ENCODE measurements around the gene CLNS1A. TPM values are rescaled to one million over a fixed set of nuclear protein-coding genes. Genes with fewer than 3 reads are reported as not detected.

Gene CLNS1A
- total and polyA plus RNA-seq, 10 donors, result 66.2 to 111 (median 81.7) TPM

DNA sequence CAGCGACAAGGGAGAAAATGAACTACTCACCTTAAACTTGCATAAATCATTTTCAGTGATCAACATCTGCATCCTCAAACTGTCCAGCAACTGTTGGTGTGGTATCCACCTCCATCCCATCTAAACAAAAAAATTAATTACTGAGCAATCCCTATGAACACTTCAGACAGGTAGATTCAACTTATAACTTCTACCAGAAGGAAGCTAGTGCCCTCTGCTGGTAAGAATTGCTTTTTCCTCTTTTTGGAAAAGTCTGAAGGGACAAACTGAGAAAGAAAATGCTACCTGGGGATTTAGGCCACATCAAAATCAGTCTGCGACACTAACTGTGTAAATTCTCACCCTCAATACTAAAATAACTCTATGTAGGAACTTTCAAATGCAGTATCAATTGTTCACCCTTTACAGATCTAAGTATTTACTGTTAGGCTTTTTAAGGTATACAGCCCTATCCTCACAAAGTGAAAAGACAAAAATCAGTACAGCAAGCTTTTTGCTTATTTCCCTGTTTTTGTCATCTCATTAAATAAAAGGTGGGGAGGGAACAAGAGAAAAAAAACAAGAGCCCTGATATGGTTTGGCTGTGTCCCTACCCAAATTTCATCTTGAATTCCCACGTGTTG is 17.9 kb downstream of the CLNS1A start:
- intact Hi-C loops (cut with DNase I; ENCODE audit: low total_unique reads), result no loop called here
- WGBS, 5 donors, result 84 to 91% (median 88%) methylated on average over 3 of the region's 3 CpGs
- H3K27ac ChIP-seq, result no peak overlapping the region
- H3K27me3 ChIP-seq (replicated peaks in 1 of 7), result no peaks in the 10 kb centered on the region
- no peak for DNase-seq
- H3K4me1 ChIP-seq, result no peaks in the 10 kb centered on the region
- H3K9me3 ChIP-seq, result no peaks in the 10 kb centered on the region
- H3K36me3 ChIP-seq, result peaks cover 7 to 100% (median 72%) of the 10 kb centered on the region in 6 donors
- H3K4me3 ChIP-seq, result no peak overlapping the region
- TF ChIP-seq, protein P1, sequence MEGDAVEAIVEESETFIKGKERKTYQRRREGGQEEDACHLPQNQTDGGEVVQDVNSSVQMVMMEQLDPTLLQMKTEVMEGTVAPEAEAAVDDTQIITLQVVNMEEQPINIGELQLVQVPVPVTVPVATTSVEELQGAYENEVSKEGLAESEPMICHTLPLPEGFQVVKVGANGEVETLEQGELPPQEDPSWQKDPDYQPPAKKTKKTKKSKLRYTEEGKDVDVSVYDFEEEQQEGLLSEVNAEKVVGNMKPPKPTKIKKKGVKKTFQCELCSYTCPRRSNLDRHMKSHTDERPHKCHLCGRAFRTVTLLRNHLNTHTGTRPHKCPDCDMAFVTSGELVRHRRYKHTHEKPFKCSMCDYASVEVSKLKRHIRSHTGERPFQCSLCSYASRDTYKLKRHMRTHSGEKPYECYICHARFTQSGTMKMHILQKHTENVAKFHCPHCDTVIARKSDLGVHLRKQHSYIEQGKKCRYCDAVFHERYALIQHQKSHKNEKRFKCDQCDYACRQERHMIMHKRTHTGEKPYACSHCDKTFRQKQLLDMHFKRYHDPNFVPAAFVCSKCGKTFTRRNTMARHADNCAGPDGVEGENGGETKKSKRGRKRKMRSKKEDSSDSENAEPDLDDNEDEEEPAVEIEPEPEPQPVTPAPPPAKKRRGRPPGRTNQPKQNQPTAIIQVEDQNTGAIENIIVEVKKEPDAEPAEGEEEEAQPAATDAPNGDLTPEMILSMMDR (IDR thresholded peaks at IDR 0.05 in 8 of 11, conservative IDR thresholded peaks at IDR 0.05 in 3 of 11), result peak in 10 of 11 experiments; percentile 12 to 75 (median 62)
- TF ChIP-seq POLR2A (IDR thresholded peaks at IDR 0.05), result no peak

GRCh38 chr11:77617892-77618291 is 19.7 kb downstream of the CLNS1A start:
- WGBS, 5 donors, result 92 to 97% (median 95%) methylated on average over 3 of the region's 3 CpGs
- Histone ChIP-seq H3K4me3 (no peak overlapping the region), H3K27ac (no peak overlapping the region), H3K36me3 (peaks cover 7 to 99% (median 60%) of the 10 kb centered on the region in 6 donors), H3K27me3 (replicated peaks in 1 of 7) (no peaks in the 10 kb centered on the region), H3K4me1 (no peaks in the 10 kb centered on the region), H3K9me3 (no peaks in the 10 kb centered on the region)
- intact Hi-C loops (cut with DNase I; ENCODE audit: low total_unique reads), result no loop called here
- DNase-seq, result no peak
- TF ChIP-seq POLR2A (IDR thresholded peaks at IDR 0.05) (no peak), POLR2AphosphoS5 (IDR thresholded peaks at IDR 0.05) (no peak)
- TF ChIP-seq, protein P1 (IDR thresholded peaks at IDR 0.05 in 8 of 11, conservative IDR thresholded peaks at IDR 0.05 in 3 of 11), result no peak

DNA sequence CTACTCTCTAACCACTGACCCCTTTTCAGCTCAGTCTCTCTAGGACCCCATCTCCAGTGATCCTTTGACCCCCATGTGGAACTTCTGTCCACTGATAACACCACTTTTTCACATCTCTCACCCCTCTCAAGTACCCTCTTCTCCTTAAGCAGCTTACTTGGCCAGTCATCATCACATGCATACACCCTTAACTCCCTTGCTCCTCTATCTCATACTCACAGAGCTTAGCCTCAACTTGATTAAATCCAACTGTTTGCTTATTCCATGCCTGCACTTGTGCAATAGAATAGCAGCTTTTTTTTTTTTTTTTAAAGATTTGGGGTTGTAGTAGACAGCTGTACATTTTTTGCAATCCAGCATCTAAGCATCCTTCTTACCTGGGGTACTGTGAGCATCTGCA is 25.7 kb downstream of the CLNS1A start:
- Histone ChIP-seq H3K36me3 (peaks cover 0 to 99% (median 28%) of the 10 kb centered on the region in 6 donors), H3K4me1 (no peaks in the 10 kb centered on the region), H3K27me3 (replicated peaks in 1 of 7) (no peaks in the 10 kb centered on the region), H3K27ac (no peak overlapping the region), H3K4me3 (no peak overlapping the region), H3K9me3 (no peaks in the 10 kb centered on the region)
- TF ChIP-seq POLR2AphosphoS5 (IDR thresholded peaks at IDR 0.05) (no peak), POLR2A (IDR thresholded peaks at IDR 0.05) (no peak)
- TF ChIP-seq, protein P1 (IDR thresholded peaks at IDR 0.05 in 8 of 11, conservative IDR thresholded peaks at IDR 0.05 in 3 of 11), result no peak
- intact Hi-C loops (cut with DNase I; ENCODE audit: low total_unique reads), result no loop called here
- DNase-seq, result no peak

GRCh38 chr11:77609234-77609633 is 28.4 kb downstream of the CLNS1A start:
- 60 to 90% (median 74%) methylated on average over 1 of the region's 1 CpG for WGBS, 5 donors
- H3K27me3 ChIP-seq (replicated peaks in 1 of 7), result no peaks in the 10 kb centered on the region
- intact Hi-C loops (cut with DNase I; ENCODE audit: low total_unique reads), result no loop called here
- H3K36me3 ChIP-seq, result peaks cover 0 to 91% (median 11%) of the 10 kb centered on the region in 6 donors
- H3K4me1 ChIP-seq, result no peaks in the 10 kb centered on the region
- no peak overlapping the region for H3K27ac ChIP-seq
- no peaks in the 10 kb centered on the region for H3K9me3 ChIP-seq
- no peak for TF ChIP-seq POLR2A (IDR thresholded peaks at IDR 0.05)
- TF ChIP-seq POLR2AphosphoS5 (IDR thresholded peaks at IDR 0.05), result no peak
- TF ChIP-seq, protein P1 (IDR thresholded peaks at IDR 0.05 in 8 of 11, conservative IDR thresholded peaks at IDR 0.05 in 3 of 11), result no peak
- no peak overlapping the region for H3K4me3 ChIP-seq
- DNase-seq, result no peak

All from spleen (tissue), 11 donors.